Loucy (cell line): ENCODE measurements around the gene WDR45B.

Experiments used
- H2AFZ ChIP-seq: fragments of 200-600 bp; sonication (generic); 2 replicates; pipeline ENCODE4 v1.6.0; 2016; ENCODE audit warnings: antibody characterized with exemption, mild to moderate bottlenecking, low read length, moderate library complexity
- H3F3A ChIP-seq: fragments of 200-600 bp; 2 replicates; pipeline ENCODE4 v1.6.0; 2016; ENCODE audit warnings: antibody characterized with exemption, low read depth, mild to moderate bottlenecking
- H3K27me3 ChIP-seq: fragments of 200-600 bp; sonication (generic); 2 replicates; pipeline ENCODE4 v1.6.1; 2014; ENCODE audit warnings: low read length, mild to moderate bottlenecking; ENCODE audit not compliant: insufficient read depth, poor library complexity, severe bottlenecking
- H3K36me3 ChIP-seq: fragments of 200-600 bp; sonication (generic); 2 replicates; pipeline ENCODE4 v1.6.1; 2016; ENCODE audit warnings: low read length; ENCODE audit not compliant: insufficient read depth
- H3K4me1 ChIP-seq: fragments of 200-600 bp; sonication (generic); 2 replicates; pipeline ENCODE4 v1.5.1; 2014; ENCODE audit warnings: low read length, mild to moderate bottlenecking; ENCODE audit not compliant: insufficient read depth, poor library complexity, severe bottlenecking
- H3K4me2 ChIP-seq: fragments of 200-600 bp; sonication (generic); 2 replicates; pipeline ENCODE4 v1.6.0; 2014; ENCODE audit warnings: antibody characterized with exemption, low read length, low read depth, mild to moderate bottlenecking; ENCODE audit not compliant: poor library complexity, severe bottlenecking
- H3K4me3 ChIP-seq: fragments of 200-600 bp; sonication (generic); 2 replicates; pipeline ENCODE4 v1.5.1; 2014; ENCODE audit warnings: low read length, mild to moderate bottlenecking, mixed read lengths; ENCODE audit not compliant: poor library complexity, severe bottlenecking
- H3K79me2 ChIP-seq: fragments of 200-600 bp; sonication (generic); 2 replicates; pipeline ENCODE4 v1.6.1; 2014; ENCODE audit warnings: low read length; ENCODE audit not compliant: insufficient read depth
- H3K9ac ChIP-seq: fragments of 200-600 bp; sonication (generic); 2 replicates; pipeline ENCODE4 v1.6.0; 2014; ENCODE audit warnings: mild to moderate bottlenecking, low read depth, low read length, moderate library complexity; ENCODE audit not compliant: poor library complexity, severe bottlenecking
- H3K9me2 ChIP-seq: fragments of 200-600 bp; sonication (generic); replicated peaks from 2 replicates; pipeline ENCODE4 v1.6.1; 2016; ENCODE audit warnings: low read depth, low read length, mixed read lengths
- H3K9me3 ChIP-seq: fragments of 200-600 bp; sonication (generic); 2 replicates; pipeline ENCODE4 v1.6.1; 2014; ENCODE audit warnings: mild to moderate bottlenecking, antibody characterized with exemption, low read length, low read depth; ENCODE audit not compliant: insufficient read depth
- H4K20me1 ChIP-seq: fragments of 200-600 bp; sonication (generic); 2 replicates; pipeline ENCODE4 v1.6.0; 2014; ENCODE audit warnings: antibody characterized with exemption, low read length, mild to moderate bottlenecking; ENCODE audit not compliant: insufficient read depth, poor library complexity, severe bottlenecking
- EZH2phosphoT487 ChIP-seq: fragments of 200-600 bp; IDR thresholded peaks from 2 replicates; pipeline ENCODE4 v1.6.1; 2018; ENCODE audit warnings: antibody characterized with exemption, mild to moderate bottlenecking, moderate library complexity, borderline replicate concordance
- TF ChIP-seq, protein P1 (sequence below): fragments of 200-600 bp; sonication (generic); conservative IDR thresholded peaks from 2 replicates; pipeline ENCODE4 v1.5.1; 2014; ENCODE audit warnings: mild to moderate bottlenecking, antibody characterized with exemption, low read length

WDR45B gene

DNA sequence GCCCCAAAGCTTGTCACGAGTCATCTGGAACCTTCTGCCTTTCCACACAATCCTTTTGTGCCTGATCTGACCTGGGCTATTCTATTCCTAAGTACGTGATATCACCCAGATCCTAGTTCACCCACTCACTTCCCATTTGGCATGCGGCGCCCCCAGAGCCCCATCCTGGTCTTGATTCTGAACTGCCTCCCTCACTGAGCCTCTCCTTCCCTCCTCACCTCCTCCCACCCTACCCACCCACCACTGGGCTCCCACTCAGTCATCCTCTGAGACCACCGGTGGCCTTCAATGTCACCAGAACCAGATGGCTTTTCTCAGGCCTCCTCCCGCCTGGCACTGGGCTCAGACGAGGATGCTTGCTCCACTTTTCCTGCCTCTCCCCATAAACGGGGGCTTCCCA is 18.5 kb downstream of the WDR45B start:
- peaks cover 82% of the 10 kb centered on the region; the same call in 1 of the 2 replicates for H3K36me3 ChIP-seq
- H3K4me2 ChIP-seq: no peak overlapping the region
- H3K9ac ChIP-seq: no peak overlapping the region
- H3K9me2 ChIP-seq: no peaks in the 10 kb centered on the region
- H3F3A ChIP-seq: no peaks in the 10 kb centered on the region
- H4K20me1 ChIP-seq: peaks cover 14% of the 10 kb centered on the region
- no peaks in the 10 kb centered on the region for H3K27me3 ChIP-seq
- peaks cover 46% of the 10 kb centered on the region for H3K79me2 ChIP-seq
- H3K4me1 ChIP-seq: no peaks in the 10 kb centered on the region
- no peaks in the 10 kb centered on the region for H3K9me3 ChIP-seq
- TF ChIP-seq, protein P1, sequence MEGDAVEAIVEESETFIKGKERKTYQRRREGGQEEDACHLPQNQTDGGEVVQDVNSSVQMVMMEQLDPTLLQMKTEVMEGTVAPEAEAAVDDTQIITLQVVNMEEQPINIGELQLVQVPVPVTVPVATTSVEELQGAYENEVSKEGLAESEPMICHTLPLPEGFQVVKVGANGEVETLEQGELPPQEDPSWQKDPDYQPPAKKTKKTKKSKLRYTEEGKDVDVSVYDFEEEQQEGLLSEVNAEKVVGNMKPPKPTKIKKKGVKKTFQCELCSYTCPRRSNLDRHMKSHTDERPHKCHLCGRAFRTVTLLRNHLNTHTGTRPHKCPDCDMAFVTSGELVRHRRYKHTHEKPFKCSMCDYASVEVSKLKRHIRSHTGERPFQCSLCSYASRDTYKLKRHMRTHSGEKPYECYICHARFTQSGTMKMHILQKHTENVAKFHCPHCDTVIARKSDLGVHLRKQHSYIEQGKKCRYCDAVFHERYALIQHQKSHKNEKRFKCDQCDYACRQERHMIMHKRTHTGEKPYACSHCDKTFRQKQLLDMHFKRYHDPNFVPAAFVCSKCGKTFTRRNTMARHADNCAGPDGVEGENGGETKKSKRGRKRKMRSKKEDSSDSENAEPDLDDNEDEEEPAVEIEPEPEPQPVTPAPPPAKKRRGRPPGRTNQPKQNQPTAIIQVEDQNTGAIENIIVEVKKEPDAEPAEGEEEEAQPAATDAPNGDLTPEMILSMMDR: no peak
- no peak for TF ChIP-seq EZH2phosphoT487
- H3K4me3 ChIP-seq: no peak overlapping the region
- H2AFZ ChIP-seq: no peak overlapping the region

DNA sequence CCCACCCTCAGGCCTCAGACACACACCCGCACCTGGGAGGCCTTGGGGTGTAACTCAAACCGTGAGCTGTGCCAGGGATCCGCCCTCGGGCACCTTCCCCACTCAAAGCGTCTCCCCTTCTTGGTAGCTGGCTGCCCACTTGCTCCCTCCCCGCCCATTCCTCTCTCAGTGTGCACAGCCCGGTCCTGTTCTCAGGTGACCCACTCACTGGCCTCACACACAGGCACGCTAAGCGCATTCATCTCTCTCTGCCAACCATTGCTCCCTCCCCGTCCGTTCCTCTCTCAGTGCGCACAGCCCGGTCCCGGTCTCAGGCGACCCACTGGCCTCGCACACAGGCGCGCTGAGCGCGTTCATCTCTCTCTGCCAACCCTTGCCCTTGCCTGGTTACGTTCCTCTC is 20.8 kb downstream of the WDR45B start:
- peaks cover 23% of the 10 kb centered on the region for H3K79me2 ChIP-seq
- TF ChIP-seq, protein P1: no peak
- no peak for TF ChIP-seq EZH2phosphoT487
- no peak overlapping the region for H3K9ac ChIP-seq
- H3K9me3 ChIP-seq: no peaks in the 10 kb centered on the region
- H3K4me2 ChIP-seq: no peak overlapping the region
- no peak overlapping the region for H3K4me3 ChIP-seq
- no peaks in the 10 kb centered on the region for H3K9me2 ChIP-seq
- no peaks in the 10 kb centered on the region for H3K27me3 ChIP-seq
- no peaks in the 10 kb centered on the region for H3K4me1 ChIP-seq
- no peaks in the 10 kb centered on the region for H3F3A ChIP-seq
- H2AFZ ChIP-seq: no peak overlapping the region
- H4K20me1 ChIP-seq: peaks cover 10% of the 10 kb centered on the region
- peaks cover 79% of the 10 kb centered on the region; the same call in 1 of the 2 replicates for H3K36me3 ChIP-seq

DNA sequence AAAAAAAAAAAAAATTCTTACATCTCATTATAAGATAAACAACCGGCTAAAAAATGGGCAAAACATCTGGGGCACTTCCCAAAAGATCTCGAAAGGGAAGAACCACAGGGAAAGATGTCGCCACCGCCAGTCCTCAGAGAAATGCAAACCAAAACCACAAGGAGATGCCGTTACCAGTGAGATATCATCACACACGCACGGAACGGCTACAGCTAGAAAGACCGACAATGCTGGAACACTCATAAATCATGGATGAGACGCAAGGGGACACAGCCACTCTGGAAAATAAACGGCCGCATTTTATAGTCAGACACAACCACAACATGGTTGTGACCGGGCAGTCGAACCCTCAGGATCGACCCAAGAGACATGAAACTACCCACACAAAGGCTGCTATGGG is 24.5 kb downstream of the WDR45B start:
- peaks cover 3% of the 10 kb centered on the region for H4K20me1 ChIP-seq

More for the DNA sequence above, 24.5 kb downstream of the WDR45B start:
- no peaks in the 10 kb centered on the region for H3K27me3 ChIP-seq
- peaks cover 86% of the 10 kb centered on the region; the same call in 1 of the 2 replicates for H3K36me3 ChIP-seq
- no peaks in the 10 kb centered on the region for H3K9me2 ChIP-seq
- H3K9ac ChIP-seq: no peak overlapping the region
- H3K79me2 ChIP-seq: peaks cover 5% of the 10 kb centered on the region; the same call in 1 of the 2 replicates
- no peaks in the 10 kb centered on the region for H3K9me3 ChIP-seq
- H3K4me2 ChIP-seq: no peak overlapping the region
- H3K4me3 ChIP-seq: no peak overlapping the region
- H3K4me1 ChIP-seq: no peaks in the 10 kb centered on the region
- no peak overlapping the region for H2AFZ ChIP-seq
- no peak for TF ChIP-seq EZH2phosphoT487
- TF ChIP-seq, protein P1: no peak
- H3F3A ChIP-seq: no peaks in the 10 kb centered on the region
